Esophagus muscularis mucosa (tissue), 3 donors: ENCODE results near the gene BACE2.

Experiments used
- POLR2A ChIP-seq: fragments of 450-650 bp; IDR thresholded peaks from one replicate; pipeline ENCODE4 v1.6.1; 2017; ENCODE audit warnings: antibody characterized with exemption, moderate library complexity, mild to moderate bottlenecking, low read depth
- POLR2AphosphoS5 ChIP-seq, 2 donors: sonication (generic); formaldehyde crosslinking; IDR thresholded peaks; one replicate each; pipeline ENCODE4 v1.6.1; 2017; ENCODE audit warnings: antibody characterized with exemption in 2 of 2
- TF ChIP-seq, protein P1 (sequence below), 3 experiments: fragments of 200-600 bp in 2 of 3; fragments of 450-650 bp in 1 of 3; sonication (generic) in 2 of 3; IDR thresholded peaks; one replicate each; pipeline ENCODE4 v1.5.1; 2017 to 2019; ENCODE audit warnings: antibody characterized with exemption in 3 of 3, mild to moderate bottlenecking in 2 of 3, moderate library complexity in 1 of 3

- TF ChIP-seq POLR2A (no peak), POLR2AphosphoS5 (IDR thresholded peaks at IDR 0.05) (no peak)
- TF ChIP-seq, protein P1, sequence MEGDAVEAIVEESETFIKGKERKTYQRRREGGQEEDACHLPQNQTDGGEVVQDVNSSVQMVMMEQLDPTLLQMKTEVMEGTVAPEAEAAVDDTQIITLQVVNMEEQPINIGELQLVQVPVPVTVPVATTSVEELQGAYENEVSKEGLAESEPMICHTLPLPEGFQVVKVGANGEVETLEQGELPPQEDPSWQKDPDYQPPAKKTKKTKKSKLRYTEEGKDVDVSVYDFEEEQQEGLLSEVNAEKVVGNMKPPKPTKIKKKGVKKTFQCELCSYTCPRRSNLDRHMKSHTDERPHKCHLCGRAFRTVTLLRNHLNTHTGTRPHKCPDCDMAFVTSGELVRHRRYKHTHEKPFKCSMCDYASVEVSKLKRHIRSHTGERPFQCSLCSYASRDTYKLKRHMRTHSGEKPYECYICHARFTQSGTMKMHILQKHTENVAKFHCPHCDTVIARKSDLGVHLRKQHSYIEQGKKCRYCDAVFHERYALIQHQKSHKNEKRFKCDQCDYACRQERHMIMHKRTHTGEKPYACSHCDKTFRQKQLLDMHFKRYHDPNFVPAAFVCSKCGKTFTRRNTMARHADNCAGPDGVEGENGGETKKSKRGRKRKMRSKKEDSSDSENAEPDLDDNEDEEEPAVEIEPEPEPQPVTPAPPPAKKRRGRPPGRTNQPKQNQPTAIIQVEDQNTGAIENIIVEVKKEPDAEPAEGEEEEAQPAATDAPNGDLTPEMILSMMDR (IDR thresholded peaks at IDR 0.05) = no peak
Measured at GRCh38 chr21:41210426-41211059, 42.6 kb downstream of the BACE2 start.
